Mucosa of descending colon (tissue), 3 donors: ENCODE results near the gene TAAR6. TPM values are rescaled to one million over a fixed set of nuclear protein-coding genes. Genes with fewer than 3 reads are reported as not detected.

Experiments used
- ATAC-seq: fragments of 200-7000 bp; cut with Tn5 transposase; one replicate; pipeline ENCODE4 v1.9.1; 2020; ENCODE audit warnings: mild to moderate bottlenecking, moderate library complexity
- DNase-seq, 3 donors: peaks; one replicate each; pipeline ENCODE4 v3.0.0-alpha.2; 2020
- H3K36me3 ChIP-seq: fragments of 200-600 bp; one replicate; pipeline ENCODE4 v1.8.0; 2021; ENCODE audit warnings: low read depth, mild to moderate bottlenecking
- H3K4me1 ChIP-seq: fragments of 200-600 bp; one replicate; pipeline ENCODE4 v1.8.0; 2021; ENCODE audit warnings: low read depth, mild to moderate bottlenecking
- H3K4me3 ChIP-seq: fragments of 200-600 bp; one replicate; pipeline ENCODE4 v1.8.0; 2021; ENCODE audit warnings: mild to moderate bottlenecking
- H3K9me3 ChIP-seq: fragments of 200-600 bp; one replicate; pipeline ENCODE4 v1.8.0; 2021; ENCODE audit warnings: mild to moderate bottlenecking
- intact Hi-C, 2 donors: fragments of 100-400 bp; cut with DNase I in 1 of 2; cut with micrococcal nuclease in 1 of 2; formaldehyde crosslinking; loops; one replicate each; pipeline versions ENCODE4 v1.11.0 to v1.11.1; 2022; cut with DNase I, micrococcal nuclease
- total RNA-seq, 3 donors: library from RNA; stranded (reverse); fragmentation: NEBNext Ultra II Directional in 2 of 3; extraction: Animal tissue kit (Norgen Biotek cat#: 25700) in 2 of 3; gene quantifications; one replicate each; pipeline versions ENCODE4 v1.2.1 to v1.2.4, GENCODE V29; 2021 to 2023
- TF ChIP-seq, protein P1 (sequence below): fragments of 200-600 bp; IDR thresholded peaks from one replicate; pipeline ENCODE4 v1.8.0; 2022; ENCODE audit warnings: antibody characterized with exemption, mild to moderate bottlenecking
- donor health status: DM: no; HTN: no; CAD: no; lungs with moderate emphysema.
- donor health status: DM: no; HTN: no; CAD: no.
- donor health status: DM: no; HTN: yes; CAD: no.

The TAAR6 gene
- total RNA-seq, 3 donors from 2014 or later, result not detected

- Histone ChIP-seq H3K4me1 (no peaks in the 10 kb centered on the region), H3K4me3 (no peak overlapping the region), H3K36me3 (no peaks in the 10 kb centered on the region), H3K9me3 (no peaks in the 10 kb centered on the region)
- ATAC-seq (no peak), DNase-seq (no peak)
- TF ChIP-seq, protein P1, sequence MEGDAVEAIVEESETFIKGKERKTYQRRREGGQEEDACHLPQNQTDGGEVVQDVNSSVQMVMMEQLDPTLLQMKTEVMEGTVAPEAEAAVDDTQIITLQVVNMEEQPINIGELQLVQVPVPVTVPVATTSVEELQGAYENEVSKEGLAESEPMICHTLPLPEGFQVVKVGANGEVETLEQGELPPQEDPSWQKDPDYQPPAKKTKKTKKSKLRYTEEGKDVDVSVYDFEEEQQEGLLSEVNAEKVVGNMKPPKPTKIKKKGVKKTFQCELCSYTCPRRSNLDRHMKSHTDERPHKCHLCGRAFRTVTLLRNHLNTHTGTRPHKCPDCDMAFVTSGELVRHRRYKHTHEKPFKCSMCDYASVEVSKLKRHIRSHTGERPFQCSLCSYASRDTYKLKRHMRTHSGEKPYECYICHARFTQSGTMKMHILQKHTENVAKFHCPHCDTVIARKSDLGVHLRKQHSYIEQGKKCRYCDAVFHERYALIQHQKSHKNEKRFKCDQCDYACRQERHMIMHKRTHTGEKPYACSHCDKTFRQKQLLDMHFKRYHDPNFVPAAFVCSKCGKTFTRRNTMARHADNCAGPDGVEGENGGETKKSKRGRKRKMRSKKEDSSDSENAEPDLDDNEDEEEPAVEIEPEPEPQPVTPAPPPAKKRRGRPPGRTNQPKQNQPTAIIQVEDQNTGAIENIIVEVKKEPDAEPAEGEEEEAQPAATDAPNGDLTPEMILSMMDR, result no peak
- intact Hi-C loops, result no loop called here
These were observed 1.5 kb upstream of the TAAR6 start for GRCh38 chr6:132568611-132569010.

DNA sequence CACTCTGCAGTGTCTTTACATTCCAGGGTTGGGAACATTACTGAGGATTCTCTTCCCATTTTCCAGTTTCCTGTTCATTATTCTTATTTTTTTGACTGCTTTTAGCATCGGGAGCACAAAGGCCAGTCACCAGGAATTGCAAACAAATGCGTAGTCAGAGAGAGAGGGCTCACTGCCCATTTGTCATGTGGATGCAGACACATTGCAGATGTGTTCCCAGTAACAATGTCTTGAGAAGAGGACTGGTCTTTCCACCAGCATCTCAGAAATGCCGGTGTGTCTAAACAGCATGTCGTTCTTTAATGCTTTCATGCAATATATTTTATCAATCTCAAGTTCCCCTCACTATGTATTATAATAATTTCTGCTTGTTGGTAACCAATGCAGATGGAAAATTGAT, 952 bp upstream of the TAAR6 start:
- DNase-seq, result no peak
- Histone ChIP-seq H3K4me3 (no peak overlapping the region), H3K9me3 (no peaks in the 10 kb centered on the region), H3K4me1 (no peaks in the 10 kb centered on the region), H3K36me3 (no peaks in the 10 kb centered on the region)
- ATAC-seq, result no peak
- intact Hi-C loops, result no loop called here
- TF ChIP-seq, protein P1, result no peak

- H3K36me3 ChIP-seq, result no peaks in the 10 kb centered on the region
These were observed 1.7 kb downstream of the TAAR6 start for GRCh38 chr6:132571774-132572173.

GRCh38 chr6:132584698-132585097, 14.6 kb downstream of the TAAR6 start:
- intact Hi-C loops, result no loop called here
- TF ChIP-seq, protein P1, result no peak
- no peaks in the 10 kb centered on the region for H3K36me3 ChIP-seq
- H3K4me3 ChIP-seq, result no peak overlapping the region
- no peaks in the 10 kb centered on the region for H3K9me3 ChIP-seq
- DNase-seq, result no peak
- no peak for ATAC-seq
- no peaks in the 10 kb centered on the region for H3K4me1 ChIP-seq

More at GRCh38 chr6:132571774-132572173, 1.7 kb downstream of the TAAR6 start:
- H3K9me3 ChIP-seq, result no peaks in the 10 kb centered on the region
- TF ChIP-seq, protein P1, result no peak
- no peak for DNase-seq
- ATAC-seq, result no peak
- intact Hi-C loops, result no loop called here
- H3K4me3 ChIP-seq, result no peak overlapping the region
- no peaks in the 10 kb centered on the region for H3K4me1 ChIP-seq

GRCh38 chr6:132587424-132587823, 17.3 kb downstream of the TAAR6 start:
- Histone ChIP-seq H3K4me1 (no peaks in the 10 kb centered on the region), H3K4me3 (no peak overlapping the region), H3K36me3 (no peaks in the 10 kb centered on the region), H3K9me3 (no peaks in the 10 kb centered on the region)
- TF ChIP-seq, protein P1, result no peak
- intact Hi-C loops, result no loop called here
- DNase-seq (no peak), ATAC-seq (no peak)

DNA sequence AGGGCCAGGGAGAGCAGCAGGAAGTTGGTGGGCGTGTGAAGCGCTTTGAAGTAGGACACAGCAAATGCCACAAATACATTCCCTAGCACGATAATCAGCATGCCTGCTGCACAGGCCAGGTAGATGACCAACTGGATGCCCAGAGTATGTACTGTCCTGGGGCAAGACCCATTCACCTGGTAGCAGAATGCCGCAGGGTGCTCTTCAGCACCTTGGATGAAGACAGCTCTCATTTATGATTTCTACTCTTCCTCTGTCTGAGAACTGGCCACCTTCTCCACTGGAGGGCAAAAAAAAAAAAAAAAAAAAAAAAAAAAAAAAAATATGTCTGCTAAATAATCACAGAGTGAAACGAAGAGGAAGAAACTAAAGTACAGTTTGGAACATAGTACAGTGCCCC, 19.3 kb downstream of the TAAR6 start, which contains the start of gene TAAR5:
Gene TAAR5, minus strand, starts transcription at position 288 of the 400 bp plus-strand sequence. Its CDS starts 55 bp downstream, at position 233.
- DNase-seq (no peak), ATAC-seq (no peak)
- Histone ChIP-seq H3K9me3 (no peaks in the 10 kb centered on the region), H3K4me1 (no peaks in the 10 kb centered on the region), H3K36me3 (no peaks in the 10 kb centered on the region), H3K4me3 (no peak within 1 kb of the TSS)
- TF ChIP-seq, protein P1, result no peak
- intact Hi-C loops, result no loop called here
